ENCODE results near the gene IL3RA.

The IL3RA gene

DNA sequence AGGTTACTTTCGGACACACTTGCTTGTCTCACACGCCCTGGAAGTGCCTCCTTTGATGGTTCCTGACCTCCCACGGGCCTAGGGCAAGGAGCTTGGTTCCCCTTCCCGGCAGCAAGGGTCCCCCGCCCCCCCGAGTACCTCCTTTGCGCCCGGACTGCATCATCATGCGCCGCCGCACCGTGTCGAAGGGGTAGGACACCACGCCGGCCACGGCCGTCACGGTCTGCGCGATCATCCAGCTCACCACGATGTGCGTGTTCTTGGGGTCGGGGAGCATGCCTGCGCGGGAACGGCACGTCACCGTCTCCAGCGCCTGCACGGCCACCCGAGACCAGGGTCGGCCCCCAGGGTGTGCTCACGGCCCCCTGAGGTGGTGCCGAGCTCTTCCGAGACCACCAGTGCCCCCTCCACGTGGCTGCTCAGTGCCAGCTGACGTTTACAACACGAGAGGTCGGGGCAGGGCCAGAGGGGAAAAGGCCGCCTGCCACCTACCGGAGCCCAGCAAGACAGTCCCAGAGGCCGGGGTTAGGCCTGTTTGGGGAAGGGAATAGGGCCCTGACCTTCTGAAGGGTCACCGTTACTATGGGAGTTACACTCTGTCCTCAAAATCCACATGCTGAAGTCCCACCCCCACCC is 50.7 kb downstream of the IL3RA start:
- FAIRE-seq (no peak), DNase-seq (ENCODE audit: insufficient read length) (no peak)
- TF ChIP-seq TAF1 (IDR thresholded peaks at IDR 0.05; ENCODE audit: borderline replicate concordance, low read depth, low read length) (no peak), POLR2A (IDR thresholded peaks at IDR 0.05; ENCODE audit: low read depth, low read length) (no peak; the same call in 1 of the 2 replicates)

DNA sequence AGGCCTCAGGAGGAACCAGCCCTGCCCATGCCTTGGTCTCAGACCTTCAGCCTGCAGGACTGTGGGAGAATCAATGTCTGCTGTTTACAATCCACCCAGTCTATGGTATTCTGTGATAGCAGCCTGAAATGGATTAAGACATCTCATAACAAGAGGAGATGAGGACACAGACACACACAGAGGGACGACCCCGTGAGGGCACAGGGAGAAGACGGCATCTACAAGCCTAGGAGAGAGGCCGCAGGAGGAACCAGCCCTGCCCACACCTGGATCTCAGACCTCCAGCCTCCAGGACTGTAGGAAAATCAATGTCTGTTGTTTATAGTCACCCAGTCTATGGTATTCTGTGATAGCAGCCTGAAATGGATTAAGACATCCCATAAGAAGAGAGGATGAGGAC is 52.1 kb downstream of the IL3RA start:
- DNase-seq (ENCODE audit: insufficient read length) = no peak
- TF ChIP-seq TAF1 (IDR thresholded peaks at IDR 0.05; ENCODE audit: borderline replicate concordance, low read depth, low read length) = no peak
- no peak for FAIRE-seq

DNA sequence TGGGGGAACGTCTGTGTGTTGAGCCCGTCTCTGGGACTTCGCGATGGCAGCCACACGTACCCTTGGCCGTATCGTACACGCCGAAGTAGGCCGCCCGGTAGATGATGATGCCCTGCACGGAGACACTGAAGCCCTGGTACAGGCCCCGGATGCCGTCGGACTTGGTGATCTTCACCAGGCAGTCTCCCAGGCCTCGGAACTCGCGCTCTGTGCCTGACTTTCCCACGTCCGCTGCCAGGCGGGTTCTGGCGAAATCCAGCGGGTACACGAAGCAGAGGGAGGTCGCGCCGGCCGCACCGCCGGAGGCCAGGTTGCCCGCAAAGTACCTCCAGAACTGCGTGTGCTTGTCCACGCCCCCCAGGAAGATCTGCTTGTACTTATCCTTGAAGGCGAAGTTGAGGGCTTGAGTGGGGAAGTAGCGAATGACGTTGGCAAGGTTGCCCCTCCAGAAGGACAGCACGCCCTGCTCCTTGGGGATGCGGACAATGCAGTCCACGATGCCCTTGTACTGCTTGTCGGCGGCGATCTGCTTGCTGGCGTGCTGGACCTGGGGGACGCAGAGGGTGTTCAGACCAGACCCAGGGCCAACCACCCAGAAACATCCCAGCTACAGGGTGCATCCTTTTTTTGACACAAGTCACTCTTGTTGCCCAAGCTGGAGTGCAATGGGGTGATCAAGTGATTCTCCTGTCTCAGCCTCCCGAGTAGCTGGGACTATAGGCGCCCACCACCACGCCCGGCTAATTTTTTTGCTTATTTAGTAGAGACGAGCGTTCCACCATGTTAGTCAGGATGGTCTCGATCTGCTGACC is 52.8 kb downstream of the IL3RA start:
- no peak for DNase-seq (ENCODE audit: insufficient read length)
- FAIRE-seq = no peak
- peak; percentile 74 for TF ChIP-seq POLR2AphosphoS5 (IDR thresholded peaks at IDR 0.05; ENCODE audit: low read depth, low read length)
- no peak for TF ChIP-seq TAF1 (IDR thresholded peaks at IDR 0.05; ENCODE audit: borderline replicate concordance, low read depth, low read length)
- TF ChIP-seq POLR2A (IDR thresholded peaks at IDR 0.05; ENCODE audit: low read depth, low read length) = peak; percentile 47; the same call in 1 of the 2 replicates

DNA sequence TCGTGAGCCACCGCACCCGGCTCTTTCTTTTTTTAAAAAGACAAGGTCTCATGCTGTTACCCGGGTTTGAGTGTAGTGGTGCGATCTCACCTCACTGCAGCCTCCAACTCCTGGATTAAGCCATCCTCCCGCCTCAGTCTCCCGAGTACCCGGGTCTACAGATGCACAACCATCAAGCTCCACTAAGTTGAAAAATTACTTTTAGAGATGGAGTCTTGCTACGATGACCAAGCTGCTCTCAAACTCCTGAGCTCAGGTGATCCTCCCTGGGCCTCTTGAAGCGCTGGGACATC is 53.4 kb downstream of the IL3RA start:
- DNase-seq (ENCODE audit: insufficient read length) = no peak
- no peak for TF ChIP-seq POLR2AphosphoS5 (IDR thresholded peaks at IDR 0.05; ENCODE audit: low read depth, low read length)
- no peak for TF ChIP-seq POLR2A (IDR thresholded peaks at IDR 0.05; ENCODE audit: low read depth, low read length)
- TF ChIP-seq TAF1 (IDR thresholded peaks at IDR 0.05; ENCODE audit: borderline replicate concordance, low read depth, low read length) = no peak
- no peak for FAIRE-seq

DNA sequence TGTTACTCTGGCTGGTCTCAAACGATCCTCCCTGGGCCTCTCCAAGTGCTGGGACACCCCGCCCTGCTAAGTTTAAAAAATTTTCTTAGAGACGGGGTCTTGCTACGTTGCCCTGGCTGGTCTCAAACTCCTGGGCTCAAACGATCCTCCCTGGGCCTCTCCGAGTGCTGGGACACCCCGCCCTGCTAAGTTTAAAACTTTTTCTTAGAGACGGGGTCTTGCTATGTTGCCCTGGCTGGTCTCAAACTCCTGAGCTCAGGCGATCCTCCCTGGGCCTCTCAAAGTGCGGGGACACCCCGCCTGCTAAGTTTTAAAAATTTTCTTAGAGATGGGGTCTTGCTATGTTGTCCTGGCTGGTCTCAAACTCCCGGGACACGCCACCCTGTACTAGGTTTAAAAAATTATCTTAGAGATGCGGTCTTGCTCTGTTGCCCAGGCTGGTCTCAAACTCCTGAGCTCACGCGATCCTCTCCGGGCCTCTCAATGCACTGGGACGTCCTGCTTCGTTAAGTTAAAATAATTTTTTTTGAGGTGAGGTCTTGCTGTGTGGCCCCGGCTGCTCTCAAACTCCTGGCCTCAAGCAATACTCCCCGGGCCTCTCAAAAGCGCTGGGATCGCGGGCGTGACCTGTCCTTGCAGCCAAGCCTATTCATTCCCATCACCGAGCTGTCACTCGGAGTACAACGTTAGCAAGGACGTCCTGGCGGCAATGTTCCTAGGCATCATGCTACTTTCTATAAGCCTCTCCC is 54.2 kb downstream of the IL3RA start:
- DNase-seq (ENCODE audit: insufficient read length) = no peak
- TF ChIP-seq POLR2A (IDR thresholded peaks at IDR 0.05; ENCODE audit: low read depth, low read length) = no peak
- TF ChIP-seq TAF1 (IDR thresholded peaks at IDR 0.05; ENCODE audit: borderline replicate concordance, low read depth, low read length) = no peak
- no peak for TF ChIP-seq POLR2AphosphoS5 (IDR thresholded peaks at IDR 0.05; ENCODE audit: low read depth, low read length)
- no peak for FAIRE-seq

DNA sequence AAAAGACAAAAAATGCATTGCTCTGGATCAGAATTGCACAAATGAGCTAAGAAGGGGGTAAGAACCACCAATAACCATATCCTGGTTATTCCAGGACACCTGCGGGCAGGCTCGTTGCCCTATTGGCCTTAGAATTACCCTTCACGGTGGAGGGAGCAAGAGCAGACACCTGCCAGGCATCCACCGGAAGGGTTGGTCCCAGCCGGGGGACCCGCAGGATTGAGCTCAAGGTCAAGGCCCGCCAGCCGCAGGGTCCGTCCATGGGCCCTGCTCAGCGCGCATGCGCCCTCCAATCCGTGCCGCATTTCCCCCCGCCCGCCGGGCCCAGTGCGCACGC is 54.8 kb downstream of the IL3RA start:
- no peak for TF ChIP-seq TAF1 (IDR thresholded peaks at IDR 0.05; ENCODE audit: borderline replicate concordance, low read depth, low read length)
- TF ChIP-seq POLR2A (IDR thresholded peaks at IDR 0.05; ENCODE audit: low read depth, low read length) = no peak
- no peak for TF ChIP-seq POLR2AphosphoS5 (IDR thresholded peaks at IDR 0.05; ENCODE audit: low read depth, low read length)
- DNase-seq (ENCODE audit: insufficient read length) = peak; percentile 95
- no peak for FAIRE-seq

DNA sequence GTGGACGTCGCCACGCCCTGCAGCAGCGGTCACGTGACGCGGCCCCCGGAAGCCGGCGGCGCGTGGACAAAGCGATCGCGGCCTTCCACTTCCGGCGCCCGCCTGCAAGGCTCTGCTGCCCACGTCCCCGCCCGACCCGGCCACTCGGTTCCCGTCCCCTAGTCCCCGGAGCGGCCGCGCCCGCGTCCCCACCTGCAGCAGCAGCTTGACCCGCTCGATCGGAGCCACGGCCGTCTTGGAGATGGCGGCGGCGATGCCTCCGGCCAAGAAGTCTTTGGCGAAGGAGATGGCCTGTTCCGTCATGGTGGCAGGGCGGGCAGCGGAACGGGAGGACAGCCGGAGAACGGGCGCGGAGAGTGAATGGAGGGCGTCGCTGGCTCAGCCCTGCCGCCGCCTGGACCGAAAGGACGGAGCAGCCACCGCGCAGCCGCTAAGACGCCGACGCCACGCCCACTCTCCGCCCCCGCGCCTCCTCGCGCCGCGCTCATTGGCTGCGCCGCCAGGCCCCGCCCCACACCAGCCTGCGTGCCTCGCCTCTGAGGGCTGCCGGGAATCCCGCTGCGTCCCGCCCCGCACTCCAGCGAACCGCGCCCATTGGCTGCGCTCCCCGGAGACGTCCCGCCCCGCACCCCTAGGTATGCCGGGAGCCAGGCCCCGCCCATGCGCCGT is 55.3 kb downstream of the IL3RA start, which contains the start of gene SLC25A6:
Gene SLC25A6 (minus strand): TSS at position 407 of the 669 bp plus-strand sequence. CDS start 104 bp downstream, at position 303.
- DNase-seq (ENCODE audit: insufficient read length) = peak; percentile 99
- FAIRE-seq = peak; percentile 100
- peak; percentile 82 for TF ChIP-seq TAF1 (IDR thresholded peaks at IDR 0.05; ENCODE audit: borderline replicate concordance, low read depth, low read length)
- peak; percentile 95; the same call in 1 of the 2 replicates for TF ChIP-seq POLR2AphosphoS5 (IDR thresholded peaks at IDR 0.05; ENCODE audit: low read depth, low read length)
- TF ChIP-seq POLR2A (IDR thresholded peaks at IDR 0.05; ENCODE audit: low read depth, low read length) = peak; percentile 96

DNA sequence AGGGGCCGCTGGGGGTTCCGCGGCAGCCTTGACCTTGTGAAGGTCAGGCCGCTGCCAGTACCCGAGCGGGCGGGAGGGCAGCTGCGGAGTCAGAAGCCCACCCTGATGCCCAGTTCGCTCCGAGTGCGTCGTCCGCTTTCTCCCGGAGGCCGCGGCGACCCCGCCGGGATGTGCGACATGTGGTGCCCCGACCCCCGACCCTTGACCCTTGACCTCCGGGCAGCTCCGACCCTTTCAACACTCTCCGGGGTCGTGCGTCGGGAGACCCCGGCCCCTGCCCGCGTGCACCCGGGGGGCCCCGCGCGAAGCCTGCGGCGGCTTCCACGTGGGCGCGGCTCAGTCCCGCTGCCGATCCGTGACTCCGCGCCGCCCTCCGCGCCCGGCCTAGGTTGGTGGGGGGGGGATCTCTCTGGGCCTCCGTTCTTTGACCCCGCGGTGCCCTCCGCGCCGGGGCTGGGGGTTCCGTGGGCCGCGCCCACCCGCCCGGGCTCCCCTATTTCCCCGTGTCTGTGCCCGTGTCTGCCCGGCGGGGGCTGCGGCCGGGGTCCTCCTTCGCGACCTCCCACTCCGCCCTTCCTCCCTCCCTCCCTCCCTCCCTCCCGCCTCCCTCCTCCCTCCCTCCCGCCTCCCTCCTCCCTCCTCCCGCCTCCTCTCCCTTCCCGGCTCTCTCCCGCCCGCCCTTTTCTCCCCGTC is 55.9 kb downstream of the IL3RA start:
- DNase-seq (ENCODE audit: insufficient read length) (peak; percentile 58), FAIRE-seq (peak; percentile 46)
- TF ChIP-seq TAF1 (IDR thresholded peaks at IDR 0.05; ENCODE audit: borderline replicate concordance, low read depth, low read length) (no peak), POLR2A (IDR thresholded peaks at IDR 0.05; ENCODE audit: low read depth, low read length) (peak; percentile 82), POLR2AphosphoS5 (IDR thresholded peaks at IDR 0.05; ENCODE audit: low read depth, low read length) (peak; percentile 75)

DNA sequence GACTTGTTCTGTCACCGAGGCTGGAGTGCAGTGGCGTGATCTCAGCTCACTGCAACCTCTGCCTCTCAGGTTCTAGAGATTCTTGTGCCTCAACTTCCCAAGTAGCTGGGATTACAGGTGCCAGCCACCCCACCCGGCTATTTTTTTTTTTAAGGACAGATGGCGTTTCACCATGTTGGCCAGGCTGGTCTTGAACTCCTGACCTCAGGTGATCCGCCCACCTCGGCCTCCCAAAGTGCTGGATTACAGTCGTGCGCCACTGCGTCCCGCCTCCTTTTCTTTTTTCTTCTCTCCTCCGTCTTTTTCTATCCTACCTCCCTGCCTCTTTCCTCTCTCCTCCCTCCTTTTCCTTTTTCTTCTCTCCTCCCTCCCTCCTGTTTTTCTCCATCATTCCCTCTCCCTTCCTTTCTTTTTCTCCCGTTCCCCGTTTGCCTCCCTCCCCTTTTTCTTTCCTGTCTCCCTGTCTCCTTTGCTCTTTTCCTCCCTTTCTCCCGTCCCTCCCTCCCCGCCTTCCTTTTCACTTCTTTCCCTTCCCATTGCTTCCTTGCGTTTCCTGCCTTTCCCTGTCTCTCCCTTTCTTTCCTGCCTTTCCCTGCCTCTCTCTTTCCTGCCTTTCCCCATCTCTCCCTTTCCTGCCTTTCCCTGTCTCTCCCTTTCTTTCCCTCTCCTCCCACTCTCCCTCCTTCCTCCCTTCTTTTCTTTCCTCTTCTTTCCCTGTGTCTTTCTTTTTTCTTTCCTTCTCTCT is 57.5 kb downstream of the IL3RA start:
- TF ChIP-seq TAF1 (IDR thresholded peaks at IDR 0.05; ENCODE audit: borderline replicate concordance, low read depth, low read length) = no peak
- TF ChIP-seq POLR2A (IDR thresholded peaks at IDR 0.05; ENCODE audit: low read depth, low read length) = no peak
- no peak for TF ChIP-seq POLR2AphosphoS5 (IDR thresholded peaks at IDR 0.05; ENCODE audit: low read depth, low read length)
- no peak for DNase-seq (ENCODE audit: insufficient read length)
- no peak for FAIRE-seq

DNA sequence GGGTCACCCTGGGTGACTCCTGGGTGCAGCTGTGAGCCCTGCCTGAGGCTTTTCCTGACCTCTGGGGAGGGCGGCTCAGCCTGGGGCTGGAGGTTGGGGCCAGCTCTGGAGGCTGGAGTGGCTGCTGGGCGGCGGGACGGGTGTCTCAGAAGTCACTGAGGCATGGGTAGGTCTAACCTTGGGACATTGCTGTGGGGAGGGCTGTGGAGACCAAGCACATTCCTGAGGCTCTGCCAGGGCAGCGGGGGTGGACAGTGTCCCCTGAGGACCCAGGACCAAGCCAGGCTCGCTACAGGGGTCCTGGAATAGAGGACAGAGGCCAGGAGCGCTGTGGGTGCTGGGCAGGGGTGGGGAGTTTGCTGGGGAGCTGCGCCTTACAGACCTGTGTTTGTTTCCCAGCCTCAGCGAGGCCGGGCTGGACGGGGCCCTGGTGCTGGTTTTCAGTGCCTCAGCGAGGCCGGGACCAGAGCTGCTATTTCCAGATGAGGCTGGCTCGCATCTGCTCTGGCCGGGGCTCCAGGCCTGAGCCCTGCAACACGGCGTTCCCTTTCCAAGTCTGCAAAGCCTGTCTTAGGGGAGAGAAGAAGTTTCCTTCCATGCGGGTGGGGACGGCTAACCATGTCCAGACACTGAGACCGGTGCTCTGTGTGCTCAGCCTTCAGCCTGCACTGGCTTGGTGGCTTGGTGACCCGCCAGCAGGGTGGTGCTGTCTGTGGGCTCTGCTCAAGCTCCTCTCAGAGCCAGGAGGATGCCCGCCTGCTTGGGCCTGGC is 58.3 kb downstream of the IL3RA start:
- DNase-seq (ENCODE audit: insufficient read length) (no peak), FAIRE-seq (no peak)
- TF ChIP-seq POLR2A (IDR thresholded peaks at IDR 0.05; ENCODE audit: low read depth, low read length) = 0 out of 2 replicates have a peak, but pooled peaks have one; percentile 14
- no peak for TF ChIP-seq TAF1 (IDR thresholded peaks at IDR 0.05; ENCODE audit: borderline replicate concordance, low read depth, low read length)
- no peak for TF ChIP-seq POLR2AphosphoS5 (IDR thresholded peaks at IDR 0.05; ENCODE audit: low read depth, low read length)

Data from GM12892 (cell line).